ENCODE results near the gene NDNF.

NDNF gene

DNA sequence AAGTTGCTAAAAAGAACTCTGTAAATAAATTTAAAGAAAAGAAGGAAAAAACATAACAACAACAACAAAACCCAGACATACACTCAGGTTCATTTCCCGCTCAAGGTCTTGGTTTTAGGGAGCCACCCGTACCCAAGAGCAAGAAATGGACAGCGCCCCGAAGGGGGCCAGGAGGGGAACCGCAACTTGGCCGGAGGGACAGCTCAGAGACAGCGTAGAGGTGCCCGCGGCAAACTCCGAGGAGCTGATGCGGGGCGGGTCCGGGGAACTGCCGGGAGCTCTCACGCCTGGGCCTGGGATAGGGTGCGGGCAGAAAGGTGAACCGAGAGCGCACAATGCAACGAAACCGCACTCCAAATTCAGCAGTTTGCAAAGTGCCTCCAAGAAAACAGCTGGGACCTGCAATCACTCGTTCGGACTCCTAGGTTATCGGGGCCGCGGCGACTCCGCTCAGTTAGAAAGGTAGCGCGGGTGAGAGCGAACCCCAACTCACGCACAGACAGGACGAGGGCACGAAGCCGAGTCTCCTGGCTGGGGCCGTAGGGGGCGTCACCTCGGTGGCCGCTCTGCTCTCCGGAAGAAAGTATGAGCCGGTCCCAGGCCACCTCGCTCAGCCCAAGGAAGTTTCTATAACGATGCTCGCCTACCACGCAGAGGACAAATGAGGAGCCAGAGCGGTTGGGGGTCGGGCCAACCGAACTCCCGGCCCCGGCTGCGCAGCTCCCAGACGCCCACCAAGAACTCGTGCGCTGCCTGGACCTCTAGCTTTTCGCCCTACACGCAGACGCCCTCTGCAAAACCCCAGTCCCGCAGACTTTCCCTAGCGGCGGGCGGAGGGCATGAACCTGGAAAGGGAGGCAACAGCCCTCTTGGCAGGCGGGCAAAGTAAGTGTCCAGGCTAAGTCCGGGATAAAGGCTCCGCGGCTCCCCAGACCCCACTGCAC lies 1.4 kb downstream of the NDNF start:
- DNase-seq = peak; percentile 37 to 64 (median 50)

DNA sequence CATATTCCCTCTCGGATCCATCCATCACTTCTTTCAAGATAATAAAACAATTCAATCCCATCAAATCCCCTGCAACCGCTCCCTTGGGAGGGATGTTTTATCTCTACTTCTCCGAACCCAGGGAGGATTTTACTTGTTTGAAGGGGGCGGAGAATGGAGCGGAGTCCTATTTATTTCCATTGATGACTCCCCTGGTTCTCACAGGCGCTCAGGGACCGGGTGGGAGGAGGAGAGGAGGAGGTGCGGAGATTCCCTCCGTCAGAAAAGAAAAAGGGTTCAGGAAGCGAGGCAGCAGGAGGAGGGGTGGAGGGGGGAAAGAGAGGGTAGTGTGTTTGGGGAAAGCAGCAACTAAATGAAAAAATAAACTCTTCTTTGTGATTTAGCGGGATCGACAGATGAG lies 2.1 kb downstream of the NDNF start:
- no peak for DNase-seq

DNA sequence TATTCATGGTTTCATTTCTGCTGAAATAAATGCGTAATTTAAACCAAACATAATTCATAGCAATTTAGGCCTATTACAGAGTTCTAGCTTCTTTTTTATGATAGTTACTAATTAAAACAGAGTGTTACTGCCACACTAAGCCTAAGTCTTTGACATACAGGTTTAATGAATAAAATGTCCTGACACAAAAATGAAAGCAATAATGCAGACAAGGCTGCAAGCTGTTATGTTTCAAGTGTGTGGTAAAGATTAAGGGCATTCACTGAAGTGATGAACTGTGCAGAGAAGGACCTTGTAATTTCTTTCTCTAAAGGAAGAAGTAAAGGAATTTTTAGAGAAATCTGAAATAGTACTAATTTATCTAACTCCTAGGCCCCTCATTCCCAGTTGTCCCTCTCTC lies 2.9 kb downstream of the NDNF start:
- no peak for DNase-seq

DNA sequence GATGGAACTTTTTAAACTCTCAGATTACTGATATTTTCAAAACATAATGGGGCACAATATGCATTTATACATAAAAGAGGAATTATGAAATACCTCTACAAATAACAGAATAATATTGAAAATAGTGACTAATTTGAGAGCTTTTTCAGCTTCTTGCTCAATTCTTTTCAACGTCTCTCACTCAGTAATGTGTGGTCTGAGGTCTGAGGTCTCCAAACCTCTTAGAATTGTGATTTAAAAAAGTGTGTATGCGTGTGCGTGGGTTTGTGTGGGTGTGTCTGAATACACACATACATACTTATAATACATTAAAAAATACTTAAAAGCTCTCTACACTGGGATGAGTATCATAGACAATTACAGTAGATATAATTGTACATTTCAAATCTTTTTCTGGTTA lies 7.9 kb downstream of the NDNF start:
- DNase-seq = peak in 1 of 3 donors; percentile 20

DNA sequence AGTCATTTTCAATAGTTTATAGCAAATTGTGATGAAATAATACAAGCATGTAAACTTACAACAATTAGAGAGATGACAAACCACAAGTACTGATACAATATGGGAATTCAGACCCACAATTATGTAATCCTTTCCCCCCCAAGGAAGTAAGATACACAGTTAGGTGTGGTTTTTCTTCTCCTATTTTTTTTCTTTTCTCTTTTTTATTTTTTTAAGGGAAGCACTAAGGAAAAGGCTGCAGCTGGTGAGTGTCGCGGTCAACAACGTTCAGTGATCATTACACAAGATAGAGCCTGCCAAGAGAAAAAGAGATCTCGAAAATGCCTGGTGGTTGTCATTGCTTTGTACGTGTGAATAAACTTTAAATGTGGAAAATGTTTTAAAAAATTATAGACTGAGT lies 9.8 kb downstream of the NDNF start:
- peak in 1 of 3 donors; percentile 9 for DNase-seq

DNA sequence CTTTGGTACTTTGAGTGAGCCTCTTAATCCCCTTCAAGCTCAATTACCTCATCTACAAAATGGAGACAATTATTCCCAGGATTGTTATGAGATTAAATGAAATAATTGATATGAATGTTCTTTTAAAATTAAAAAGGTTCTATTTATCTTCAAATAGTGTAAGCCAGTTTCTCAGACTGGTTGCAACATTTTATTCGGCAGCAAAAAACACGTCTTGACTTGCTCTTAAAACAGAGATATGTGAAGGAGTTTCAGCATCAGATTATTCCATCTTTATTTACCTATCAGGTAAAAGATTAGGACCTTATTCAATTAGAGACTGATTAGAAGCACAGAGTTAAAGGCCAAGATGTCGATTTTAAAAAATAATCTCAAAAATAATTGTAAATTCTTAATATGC lies 10.5 kb downstream of the NDNF start:
- DNase-seq = no peak

DNA sequence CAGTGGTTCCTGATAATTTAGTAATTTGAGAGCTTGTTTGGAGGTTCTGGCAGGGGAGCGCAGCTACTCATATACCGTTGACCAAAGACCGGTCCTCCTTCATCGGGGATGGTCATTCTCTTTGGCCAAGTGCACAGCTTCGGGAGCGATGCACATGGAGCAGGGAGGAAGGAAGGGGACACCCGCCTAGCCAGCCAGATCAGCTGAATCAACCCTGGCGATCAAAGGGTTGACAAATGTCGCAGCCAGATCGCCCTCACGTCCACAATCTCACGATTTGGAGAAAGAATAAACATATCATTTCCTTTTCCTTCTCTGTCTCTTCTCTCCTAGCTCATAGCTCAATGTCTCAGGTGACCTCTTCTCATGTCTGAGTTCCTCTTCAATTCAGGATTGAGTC lies 11.1 kb downstream of the NDNF start:
- no peak for DNase-seq

DNA sequence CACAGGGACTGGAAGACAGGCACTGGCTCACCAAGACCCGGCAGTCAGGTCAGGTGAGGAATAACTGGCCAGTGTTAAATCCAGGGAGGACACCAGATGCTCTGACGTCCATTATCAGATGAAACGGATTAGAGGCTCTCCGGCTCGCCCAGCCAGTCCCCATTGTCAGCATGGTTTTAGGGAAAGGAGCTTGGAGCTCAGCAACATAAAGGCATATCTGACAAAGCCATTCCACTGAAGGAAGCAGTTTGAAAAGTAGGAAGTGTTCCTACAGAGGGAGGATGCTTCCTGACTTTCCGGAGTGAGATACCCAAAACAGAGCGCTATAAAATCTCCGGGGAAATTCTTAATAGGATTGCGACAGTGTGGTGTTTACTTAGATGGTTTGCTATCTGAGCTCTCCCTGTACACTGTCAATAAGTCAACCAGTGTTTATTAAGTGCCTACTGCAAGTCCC lies 14.8 kb downstream of the NDNF start:
- DNase-seq = peak; percentile 32 to 38 (median 38)

DNA sequence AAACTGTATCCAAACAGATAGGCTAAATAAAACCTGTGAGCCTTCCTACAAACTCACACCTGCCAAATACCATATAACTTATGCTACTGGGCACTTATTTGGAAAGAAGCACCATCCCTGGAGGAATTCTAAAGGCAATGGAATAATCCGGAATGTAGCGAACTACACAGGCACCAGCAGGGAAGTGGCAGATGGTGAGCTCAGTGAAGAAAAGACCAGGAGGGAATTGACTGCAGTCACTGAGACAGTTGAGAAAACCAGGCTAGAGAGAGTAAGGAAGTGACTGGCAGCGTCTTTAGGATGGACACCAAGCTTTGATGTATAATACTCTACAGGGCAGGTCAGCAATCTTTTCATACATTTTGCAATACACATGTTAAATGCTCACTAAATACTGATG lies 16.3 kb downstream of the NDNF start:
- no peak for DNase-seq

DNA sequence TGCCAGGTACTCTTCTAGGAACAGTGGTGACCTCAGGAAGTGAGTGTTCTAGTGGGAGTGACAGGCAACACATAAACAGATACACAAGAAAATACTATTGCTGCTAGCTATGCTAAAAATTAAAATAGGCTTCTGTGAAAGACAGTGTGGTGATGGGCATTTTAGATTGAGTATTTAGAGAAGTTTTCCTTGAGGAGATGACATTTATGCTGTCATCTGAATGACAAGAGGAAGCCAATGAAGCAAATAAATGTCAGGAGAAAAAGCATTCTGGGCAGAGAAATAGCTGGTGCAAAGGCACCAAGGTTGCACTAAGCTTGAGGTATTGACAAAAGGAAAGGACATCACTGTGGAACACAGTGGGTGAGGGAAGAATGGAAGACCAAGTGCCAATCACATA lies 18.0 kb downstream of the NDNF start:
- DNase-seq = no peak

DNA sequence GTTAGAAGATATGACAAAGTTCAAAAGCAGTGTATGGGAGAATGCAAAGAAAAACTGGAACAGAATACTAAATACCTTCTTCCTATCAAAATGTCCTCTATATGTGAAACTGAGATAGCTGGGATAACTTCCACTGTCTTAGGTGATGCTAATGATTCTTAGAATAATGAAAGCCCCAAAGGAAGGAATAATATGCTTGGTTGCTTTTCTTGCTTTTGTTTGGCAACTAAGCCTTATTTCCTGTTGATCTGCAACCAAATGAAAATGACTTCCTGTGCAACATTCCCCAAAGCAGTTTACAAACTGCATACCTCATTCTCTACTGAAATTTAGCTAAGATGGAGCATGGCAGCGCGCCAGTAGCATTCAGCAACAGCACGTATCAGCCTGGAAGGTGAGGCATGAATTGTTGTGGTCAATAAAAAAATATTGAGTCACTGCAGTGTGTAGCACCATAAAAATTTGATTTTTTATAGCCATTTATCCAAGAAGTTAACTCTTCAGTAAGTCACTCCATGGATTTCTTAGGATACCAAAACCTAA lies 18.7 kb downstream of the NDNF start:
- DNase-seq = no peak

DNA sequence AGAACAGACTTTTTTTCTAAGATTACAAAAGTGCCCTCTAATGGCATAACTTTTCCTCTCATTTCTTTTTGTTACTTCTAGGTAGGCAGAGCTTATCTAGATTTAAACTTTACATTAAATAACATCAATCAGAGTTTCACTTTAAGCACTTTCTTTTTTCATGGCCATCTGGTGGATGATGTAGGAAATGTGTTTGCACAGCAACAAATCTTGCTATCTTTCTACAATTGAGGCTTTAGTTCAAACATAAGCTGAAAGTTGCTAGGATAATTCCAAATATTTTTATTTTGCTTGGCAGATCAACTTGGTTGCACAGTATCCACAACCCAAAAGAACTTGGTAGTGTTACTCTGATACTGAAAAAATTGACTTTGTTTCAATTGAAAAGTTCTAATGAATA lies 22.0 kb downstream of the NDNF start:
- no peak for DNase-seq

DNA sequence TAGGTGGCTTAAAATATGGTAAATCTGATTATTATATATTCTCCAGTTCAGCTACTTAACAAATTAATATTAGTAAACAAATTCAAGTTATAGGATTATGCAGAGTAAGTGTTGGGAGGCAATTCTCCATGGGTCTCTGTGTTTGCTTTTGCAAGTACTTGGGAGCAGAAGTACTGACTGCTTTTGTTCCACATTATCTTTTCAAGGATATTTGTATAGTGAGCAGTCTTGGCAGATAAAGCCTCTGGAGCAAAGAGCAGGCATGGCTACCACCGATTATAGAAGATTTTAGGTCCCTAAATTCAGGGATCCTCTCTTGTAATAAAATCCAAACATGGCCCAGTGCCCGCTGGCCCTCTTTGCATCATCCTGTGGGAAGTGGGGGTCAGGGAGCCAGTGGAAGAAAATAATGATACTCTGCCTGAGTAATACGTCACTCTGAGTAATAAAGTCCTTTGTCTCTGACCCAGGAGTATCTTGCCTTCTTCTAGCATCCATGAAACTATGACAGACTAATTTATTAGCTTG lies 23.2 kb downstream of the NDNF start:
- no peak for DNase-seq

DNA sequence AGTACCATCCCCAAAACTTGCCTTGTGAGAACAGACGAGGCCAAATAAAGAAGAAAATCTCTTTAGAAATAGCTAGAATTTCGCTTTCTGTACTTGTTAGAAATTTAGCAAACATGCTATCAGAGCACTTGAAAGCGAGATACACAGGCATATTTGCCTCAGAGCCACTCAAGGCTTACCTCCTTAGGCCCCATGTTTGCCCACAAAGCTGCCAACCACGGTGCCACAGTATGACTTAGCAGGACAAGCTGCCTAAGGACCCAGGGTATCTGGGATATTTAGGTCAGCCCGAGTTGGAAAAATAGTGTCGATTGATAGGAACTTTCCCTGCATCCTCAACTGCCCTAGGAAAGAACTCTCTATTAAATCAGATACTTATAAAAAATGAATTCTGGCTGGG lies 24.2 kb downstream of the NDNF start:
- no peak for DNase-seq

DNA sequence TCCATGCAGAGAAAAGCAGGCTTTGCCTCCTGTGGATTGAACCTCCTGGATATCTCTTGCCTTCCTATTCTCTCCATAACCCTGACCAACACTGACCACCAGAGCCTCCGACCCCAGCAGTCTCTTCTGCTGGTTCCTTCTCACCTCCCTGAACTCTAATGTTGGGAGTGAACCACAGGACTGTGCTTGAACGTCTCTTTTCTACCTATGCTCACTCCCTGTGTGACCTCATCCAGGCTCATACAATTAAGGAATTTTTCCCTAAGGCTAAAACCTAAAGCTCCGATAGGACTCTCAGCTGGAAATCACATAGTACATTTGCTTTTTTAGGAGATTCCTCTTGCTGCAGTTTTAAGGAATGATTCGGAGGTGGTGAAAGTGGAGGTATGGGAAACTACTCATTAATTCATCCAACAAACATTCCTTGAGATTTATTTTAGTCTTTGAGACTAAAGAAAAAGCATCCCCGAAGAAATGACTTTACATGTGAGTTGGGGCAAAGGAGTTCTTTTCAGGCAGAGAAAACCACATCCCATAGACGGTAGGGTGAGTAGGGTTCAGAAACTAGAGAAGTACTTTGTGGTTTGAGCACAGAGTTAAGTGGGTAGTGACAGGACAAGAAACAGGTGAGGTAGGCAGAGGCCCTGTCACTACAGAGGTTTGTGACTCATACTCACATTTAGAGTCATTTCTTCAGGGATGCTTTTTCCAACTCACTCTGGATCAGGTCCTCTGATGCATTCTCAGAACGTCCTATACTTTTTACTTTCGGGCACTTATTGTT lies 30.8 kb downstream of the NDNF start:
- DNase-seq = no peak

DNA sequence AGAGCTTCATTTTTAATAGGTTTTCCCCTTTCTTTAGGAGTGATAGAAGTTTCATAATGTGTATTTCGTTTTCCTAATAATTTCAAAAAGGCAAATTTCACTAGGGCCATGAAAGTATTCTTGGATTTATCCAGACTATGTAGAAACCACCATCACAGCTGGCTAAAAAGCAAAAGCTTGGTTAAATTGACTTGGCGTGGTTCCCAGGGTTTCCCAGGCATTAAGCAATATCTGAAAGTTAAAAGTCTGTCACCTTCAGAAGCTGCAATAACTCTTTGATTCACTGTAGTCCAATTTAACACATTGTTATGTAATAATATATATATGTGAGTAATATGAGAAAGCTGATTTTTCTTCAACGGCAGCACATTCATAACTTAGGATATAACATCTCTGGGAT lies 38.3 kb downstream of the NDNF start:
- DNase-seq = peak in 2 of 3 donors; percentile 50 to 51

DNA sequence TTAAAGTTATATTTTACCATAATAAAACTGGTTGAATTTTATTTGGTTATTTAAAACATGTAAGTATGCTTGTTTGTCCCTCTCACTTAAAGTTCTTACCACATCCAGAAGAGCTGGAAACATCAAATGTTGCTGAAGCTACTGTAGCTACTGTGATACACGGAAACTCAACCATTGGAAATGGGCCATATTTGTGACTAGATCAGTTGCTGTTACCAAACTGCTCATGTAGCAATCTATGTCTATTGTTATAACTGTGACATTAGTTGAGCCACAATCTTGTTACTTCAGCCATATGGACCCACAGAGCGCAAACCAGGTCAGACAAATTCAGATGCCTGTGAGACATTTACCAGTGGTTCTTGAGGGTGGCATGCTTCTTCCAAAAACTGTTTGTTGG lies 41.6 kb downstream of the NDNF start:
- no peak for DNase-seq

DNA sequence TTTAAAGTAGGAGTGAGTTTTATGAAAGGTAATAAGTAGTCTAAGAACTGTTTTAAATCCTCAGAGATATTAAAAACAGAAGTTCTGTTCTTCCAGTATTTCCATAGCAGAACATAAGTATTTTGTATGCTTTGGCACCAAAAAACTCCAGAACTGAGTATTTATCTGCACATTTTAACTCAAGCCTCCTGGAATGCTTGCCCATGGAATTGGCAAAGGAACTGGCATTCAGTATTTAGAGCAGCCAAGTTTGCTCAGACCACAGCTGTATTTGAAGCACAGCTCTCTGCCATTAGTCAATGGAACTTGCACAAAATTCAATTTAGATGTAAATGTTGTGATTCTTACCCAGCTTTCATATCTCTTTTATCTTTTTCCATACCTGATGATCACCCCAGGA lies 42.2 kb downstream of the NDNF start:
- DNase-seq = no peak

DNA sequence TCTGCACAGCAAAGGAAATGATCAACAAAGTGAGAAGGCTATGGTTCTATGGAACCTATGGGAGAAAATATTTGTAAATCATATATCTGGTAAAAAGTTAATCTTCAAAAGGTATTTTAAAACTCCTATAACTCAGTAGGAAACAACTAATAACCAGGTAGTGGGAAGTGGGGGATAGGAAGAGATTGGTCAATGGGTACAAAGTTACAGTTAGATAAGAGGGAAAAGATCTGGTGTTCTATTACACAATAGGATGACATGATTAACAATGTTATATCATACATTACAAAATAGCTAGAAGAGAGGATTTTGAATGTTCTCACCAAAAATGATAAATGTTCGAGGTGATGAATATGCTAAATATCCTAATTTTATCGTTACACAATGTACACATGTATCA lies 46.3 kb downstream of the NDNF start:
- no peak for DNase-seq

DNA sequence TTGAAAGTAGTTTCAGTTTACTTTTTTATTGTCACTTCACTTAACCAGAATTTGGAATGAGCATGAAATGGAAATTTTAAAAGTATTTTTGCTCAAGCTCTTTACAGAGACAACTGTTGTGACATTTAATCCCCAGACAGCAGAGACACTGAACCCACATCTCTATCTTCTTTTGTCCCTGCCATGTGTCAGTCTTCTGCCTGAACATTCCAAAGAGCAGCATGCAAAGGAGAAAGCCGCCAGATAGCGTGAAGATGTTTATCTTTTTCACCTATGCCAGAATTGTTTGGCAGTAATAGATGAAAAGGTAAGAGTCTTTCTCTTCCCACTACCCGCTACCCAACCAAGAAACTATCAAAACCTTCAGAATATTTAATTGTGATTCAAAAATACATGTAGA lies 46.8 kb downstream of the NDNF start:
- no peak for DNase-seq

DNA sequence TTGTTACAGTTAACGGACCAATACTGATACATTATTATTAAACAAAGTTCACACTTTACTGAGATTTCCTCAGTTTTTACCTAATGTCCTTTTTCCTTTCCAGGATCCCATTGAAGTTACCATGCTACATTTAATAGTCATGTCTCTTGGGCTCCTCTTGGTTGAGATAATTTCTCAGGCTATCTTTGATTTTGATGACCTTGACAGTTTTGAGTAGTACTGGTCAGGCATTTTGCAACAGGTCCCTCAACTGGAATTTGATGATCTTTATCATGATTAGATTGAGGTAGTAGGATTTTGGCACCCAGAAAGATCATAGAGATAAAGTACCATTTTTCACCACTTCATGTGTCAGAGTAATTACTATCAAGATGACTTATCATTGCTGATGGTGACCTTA lies 53.8 kb downstream of the NDNF start:
- no peak for DNase-seq

DNA sequence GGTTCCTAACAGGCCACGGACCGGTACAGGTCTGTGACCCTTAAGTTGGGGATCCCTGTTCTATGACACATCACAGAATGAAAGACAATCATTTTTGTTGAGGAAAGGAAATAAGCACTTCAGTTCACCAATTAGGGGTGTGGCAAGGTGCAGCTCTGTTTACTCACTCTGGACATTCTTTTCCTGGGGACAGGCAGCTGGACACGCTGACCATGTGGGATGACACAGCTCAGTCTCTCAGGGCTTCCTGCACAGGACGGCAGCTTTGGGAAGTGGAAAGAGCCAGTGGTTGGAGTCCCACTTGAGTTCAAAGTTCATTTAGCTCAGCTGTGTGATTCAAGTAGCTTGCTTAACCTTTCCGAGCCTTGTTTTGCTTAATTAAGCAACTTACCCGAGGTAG lies 55.7 kb downstream of the NDNF start:
- no peak for DNase-seq

DNA sequence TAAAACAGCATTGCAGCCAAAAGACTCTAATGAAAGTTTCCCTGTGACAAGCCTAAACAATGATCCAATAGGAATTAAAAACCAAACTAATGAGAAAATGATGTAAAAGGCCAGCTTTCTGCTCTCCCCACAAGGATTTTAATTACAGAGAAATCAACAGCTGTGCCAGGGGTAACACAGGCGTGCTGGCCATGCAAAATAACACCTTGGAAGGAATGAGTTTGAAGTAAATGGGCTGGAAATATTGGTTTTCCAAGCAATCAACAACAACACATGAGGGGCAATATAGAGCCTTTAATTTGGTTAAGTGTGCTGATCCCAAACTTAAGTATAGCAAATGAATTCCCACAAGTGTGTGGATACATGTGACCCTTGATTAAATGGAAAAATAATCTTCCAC lies 56.9 kb downstream of the NDNF start:
- no peak for DNase-seq

DNA sequence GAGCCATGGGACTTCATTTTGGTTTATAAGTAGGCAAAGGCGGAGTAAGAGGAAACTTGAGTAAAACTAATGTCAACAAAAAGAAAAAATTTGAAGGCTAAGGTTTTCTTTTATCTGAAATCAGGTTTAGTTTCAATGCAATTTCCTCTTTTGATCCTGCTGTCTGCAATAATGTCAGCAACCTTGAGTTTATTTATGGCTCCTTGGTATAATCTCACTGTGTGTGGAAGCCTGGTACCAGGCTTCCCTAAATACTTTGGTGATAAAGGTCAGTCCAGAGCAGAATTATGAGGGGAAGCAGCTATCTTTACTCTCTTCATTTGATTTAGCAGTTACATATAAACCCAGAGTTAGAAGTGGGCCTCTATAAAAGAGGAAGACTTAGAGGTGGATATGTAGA lies 57.8 kb downstream of the NDNF start:
- DNase-seq = no peak

Measured in suppressor macrophage treated with lipopolysaccharide for 1 hour (primary cell).